T-helper 2 cell (primary cell): ENCODE measurements around the gene PSKH1.

Experiments used
- DNase-seq, 5 experiments: peaks; one replicate each; pipeline versions ENCODE4 v3.0.0 to v3.0.0-alpha.2; 2012 to 2022

Gene PSKH1

DNA sequence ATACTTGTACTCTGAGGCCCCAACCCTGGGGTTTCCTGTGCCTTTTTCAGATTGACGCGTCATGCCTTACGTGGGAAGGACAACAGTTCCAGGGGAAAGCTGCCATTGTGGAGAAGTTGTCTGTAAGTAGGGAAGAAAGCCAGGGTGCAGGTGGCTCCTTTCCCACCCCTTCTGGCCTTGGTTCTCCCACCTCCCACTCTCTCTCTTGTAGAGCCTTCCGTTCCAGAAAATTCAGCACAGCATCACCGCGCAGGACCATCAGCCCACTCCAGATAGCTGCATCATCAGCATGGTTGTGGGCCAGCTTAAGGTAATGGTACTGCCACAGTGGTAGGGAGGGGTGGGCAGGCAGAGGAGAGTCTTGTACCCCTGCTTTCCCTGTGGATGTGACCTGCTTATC, 24.8 kb upstream of the PSKH1 start:
- DNase-seq, result no peak

DNA sequence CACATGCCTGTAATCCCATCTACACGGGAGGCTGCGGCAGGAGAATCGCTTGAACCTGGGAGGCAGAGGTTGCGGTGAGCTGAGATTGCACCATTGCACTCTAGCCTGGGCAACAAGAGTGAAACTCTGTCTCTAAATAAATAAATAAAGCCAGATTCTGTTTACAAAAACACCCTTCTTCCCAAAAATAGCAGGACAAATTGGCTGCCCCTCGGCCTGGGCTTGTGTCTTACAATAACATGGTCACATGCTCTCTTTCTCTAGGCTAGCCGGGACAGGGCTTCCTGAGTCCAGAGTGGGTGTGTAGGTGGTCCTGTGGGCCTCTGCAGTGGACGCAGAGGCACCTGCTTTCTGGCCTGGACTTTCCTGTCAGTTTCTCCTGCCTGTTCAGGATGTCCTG, 23.4 kb upstream of the PSKH1 start:
- DNase-seq, result no peak

DNA sequence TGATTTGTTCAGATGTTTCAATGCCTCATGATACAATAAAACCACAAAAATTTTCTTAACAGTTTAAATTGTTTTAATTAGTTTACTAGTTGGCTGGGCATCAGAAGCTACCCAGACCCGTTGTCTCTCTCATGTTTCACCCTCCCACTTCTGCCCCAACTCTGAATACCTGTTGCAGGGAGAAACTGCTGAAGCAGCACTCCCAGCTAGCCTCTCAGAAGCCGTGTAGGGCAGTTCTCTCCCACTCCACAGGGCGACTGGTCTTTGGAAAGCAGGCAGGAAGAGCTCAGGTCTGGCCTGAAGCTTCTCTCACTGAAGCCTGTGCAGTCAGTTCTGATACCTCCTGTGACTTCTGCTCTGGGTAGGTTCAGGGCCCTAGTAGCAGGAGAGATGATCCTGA, 21.8 kb upstream of the PSKH1 start:
- no peak for DNase-seq

DNA sequence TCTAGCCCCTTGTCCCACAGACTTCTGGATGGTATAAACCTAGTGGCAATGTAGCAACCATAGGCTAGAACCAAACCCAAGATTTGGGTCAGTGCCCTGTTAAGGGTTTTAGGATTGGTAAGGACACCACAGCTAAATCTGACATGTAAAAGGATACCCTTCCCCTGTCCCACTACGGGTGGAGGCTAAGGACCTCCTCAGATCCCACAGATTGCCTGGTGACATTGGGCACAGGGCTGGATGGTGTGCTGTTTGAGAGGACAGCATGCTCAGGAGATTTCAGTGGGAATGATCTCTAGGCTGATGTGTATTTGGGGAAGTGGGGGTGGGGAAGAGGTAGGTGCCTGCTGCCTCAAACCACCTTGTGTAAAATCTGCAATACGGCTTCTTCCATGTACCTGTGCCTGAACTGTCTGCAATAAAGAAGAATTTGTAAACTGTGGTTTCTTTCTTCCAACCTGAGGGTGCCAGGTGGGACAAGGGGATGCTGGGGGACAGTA, 20.9 kb upstream of the PSKH1 start:
- no peak for DNase-seq

DNA sequence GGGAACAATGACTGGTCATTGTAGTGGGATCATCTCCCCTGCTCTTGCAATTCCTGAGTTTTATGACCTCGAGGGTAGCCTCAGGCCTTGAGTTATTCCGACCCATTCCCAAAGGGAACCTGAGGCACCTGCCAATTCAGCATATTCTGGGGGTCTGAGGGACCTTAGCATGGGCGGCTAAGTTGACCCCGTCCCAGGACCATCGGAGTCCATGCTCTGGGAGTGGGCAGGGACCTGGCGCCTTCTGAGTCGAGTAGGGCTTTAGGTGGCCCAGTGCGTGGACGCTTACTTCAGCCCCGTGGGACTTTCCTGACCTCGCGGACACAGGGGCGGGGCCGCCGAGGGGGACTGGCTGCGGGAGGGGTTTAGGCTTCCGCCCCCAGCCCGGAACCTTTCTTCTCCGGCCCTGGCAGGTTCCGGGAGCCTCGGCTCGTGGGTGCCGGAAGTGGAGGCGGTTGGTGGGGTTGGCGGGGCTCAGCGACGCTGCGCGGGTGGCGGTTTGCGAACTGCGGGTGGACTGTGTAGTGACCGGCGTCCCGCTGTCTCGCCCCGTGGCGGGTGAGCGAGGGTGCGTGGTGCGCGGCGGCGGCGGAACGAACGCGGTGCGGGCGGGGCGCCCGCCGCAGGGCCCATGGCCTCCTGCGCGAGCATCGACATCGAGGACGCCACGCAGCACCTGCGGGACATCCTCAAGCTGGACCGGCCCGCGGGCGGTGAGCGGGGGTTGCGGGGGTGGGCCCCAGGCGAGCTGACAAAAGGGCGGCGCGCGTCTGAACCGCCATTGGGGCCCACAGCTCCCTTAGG, 20.2 kb upstream of the PSKH1 start, which contains the start of gene EDC4:
Gene EDC4 (plus strand): TSS at position 422 of the 804 bp plus-strand sequence. CDS start 210 bp downstream, at position 632.
- peak; percentile 75 to 90 (median 78) for DNase-seq

DNA sequence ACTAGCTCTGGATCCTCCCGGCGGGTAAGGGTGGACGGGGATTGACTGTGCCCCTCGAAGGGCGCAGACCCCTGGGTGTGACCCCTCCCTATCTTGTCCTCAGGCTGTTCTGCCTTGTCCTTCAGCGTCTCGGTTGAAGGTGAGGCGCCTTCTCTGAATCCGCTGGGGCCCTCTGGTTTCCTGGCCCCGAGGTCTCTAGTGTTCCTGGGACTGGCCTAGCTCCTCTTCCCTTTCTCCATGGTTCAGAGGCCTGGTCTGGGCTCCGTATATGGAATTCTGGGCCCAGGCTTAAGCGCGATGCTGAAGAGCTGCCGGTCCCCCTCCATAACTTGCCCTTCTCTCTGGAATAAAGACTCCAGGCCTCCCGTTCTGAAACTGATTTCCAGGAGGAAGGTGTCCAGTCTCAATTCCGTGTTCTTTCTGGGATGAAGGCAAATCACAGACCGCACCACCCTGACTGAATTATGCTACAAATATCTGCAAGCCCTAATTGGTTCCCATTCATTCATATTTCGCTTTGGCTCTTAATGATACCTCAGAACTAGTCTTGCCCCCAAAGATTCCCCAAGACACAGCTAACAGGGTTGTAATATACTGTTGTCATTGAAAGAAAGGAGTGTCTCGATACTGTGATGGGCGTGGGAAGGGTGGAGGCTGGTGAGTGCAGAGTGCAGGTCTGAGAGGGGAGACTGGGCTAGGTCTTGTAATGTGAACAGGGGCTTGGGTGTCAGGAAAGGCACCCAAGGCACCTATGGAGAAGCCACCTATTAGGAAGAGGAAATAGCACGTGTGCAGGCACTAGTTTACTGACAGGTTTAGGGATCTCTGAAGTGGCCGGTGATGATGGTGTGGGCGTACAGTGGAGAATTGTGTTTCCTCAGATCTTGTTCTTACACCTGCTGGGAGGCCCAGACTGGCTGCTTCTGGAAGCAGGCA, 19.4 kb upstream of the PSKH1 start:
- DNase-seq, result no peak

DNA sequence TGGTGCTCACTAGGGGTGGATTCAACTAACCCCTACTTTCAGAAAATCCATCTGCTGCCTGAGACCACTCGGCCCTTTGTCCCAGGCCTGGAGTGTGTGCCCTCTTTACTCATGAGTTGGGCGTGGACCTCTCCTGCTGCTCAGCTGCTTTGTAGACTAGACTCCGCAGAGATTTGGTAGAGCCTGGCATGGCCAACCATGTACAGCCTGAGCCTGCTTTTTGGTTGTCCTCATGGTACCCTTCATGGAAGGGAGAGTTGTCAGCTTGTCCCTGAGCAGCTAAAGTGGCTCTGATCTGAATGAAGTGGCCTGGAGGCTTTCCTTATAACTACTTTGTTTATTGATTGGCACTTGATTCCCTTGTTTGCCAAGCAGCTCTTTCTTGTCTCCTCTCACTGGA, 18.7 kb upstream of the PSKH1 start:
- DNase-seq, result no peak

DNA sequence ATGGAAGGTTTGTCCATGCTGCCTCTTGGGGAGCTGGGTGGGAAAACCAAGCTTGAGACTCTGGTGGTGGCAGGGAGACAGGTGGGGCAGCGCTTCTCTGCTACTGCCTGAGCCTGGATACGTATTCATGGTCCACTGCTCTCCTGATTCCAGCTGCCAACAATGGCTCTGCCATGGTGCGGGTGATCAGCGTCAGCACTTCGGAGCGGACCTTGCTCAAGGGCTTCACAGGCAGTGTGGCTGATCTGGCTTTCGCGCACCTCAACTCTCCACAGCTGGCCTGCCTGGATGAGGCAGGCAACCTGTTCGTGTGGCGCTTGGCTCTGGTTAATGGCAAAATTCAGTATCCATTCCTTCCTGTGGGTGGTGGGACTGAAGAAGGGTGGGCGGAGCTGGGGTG, 16.0 kb upstream of the PSKH1 start:
- DNase-seq, result no peak

DNA sequence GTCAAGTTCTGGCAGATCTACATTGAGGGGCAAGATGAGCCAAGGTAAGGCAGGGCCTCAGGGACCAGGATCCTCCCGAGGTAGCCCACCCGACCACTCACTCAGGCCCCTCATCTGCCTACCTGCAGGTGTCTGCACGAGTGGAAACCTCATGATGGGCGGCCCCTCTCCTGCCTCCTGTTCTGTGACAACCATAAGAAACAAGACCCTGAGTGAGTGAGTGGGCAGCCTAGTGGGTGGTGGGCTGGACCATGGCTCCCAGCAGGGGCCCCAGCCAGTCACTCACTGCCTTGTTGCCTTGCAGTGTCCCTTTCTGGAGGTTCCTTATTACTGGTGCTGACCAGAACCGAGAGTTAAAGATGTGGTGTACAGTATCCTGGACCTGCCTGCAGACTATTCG, 14.8 kb upstream of the PSKH1 start:
- DNase-seq, result no peak

DNA sequence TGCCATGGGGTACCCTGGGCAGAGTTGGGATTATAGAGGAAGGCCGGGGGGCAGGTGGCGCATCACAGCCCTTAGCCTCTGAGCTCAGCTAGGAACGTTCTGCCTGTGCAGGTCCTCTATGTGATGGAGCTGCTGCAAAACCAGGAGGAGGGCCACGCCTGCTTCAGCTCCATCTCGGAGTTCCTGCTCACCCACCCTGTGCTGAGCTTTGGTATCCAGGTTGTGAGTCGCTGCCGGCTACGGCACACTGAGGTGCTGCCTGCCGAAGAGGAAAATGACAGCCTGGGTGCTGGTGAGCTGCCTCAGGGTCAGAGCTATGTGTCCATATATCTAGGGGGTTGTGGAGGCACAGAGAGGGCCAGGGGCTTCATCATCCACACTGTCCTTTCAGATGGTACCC, 14.2 kb upstream of the PSKH1 start:
- DNase-seq, result no peak

DNA sequence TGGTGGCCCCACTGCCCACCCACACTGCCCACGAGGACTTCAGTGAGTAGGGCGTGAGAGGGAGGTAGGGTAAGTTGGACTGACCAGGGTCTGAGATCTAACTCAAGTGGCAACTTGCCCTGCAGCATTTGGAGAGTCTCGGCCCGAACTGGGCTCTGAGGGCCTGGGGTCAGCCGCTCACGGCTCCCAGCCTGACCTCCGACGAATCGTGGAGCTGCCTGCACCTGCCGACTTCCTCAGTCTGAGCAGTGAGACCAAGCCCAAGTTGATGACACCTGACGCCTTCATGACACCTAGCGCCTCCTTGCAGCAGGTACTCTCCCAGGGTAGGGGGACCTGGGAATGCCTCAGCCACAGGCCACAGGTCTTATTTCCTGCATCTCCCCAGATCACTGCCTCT, 13.6 kb upstream of the PSKH1 start:
- DNase-seq, result no peak

DNA sequence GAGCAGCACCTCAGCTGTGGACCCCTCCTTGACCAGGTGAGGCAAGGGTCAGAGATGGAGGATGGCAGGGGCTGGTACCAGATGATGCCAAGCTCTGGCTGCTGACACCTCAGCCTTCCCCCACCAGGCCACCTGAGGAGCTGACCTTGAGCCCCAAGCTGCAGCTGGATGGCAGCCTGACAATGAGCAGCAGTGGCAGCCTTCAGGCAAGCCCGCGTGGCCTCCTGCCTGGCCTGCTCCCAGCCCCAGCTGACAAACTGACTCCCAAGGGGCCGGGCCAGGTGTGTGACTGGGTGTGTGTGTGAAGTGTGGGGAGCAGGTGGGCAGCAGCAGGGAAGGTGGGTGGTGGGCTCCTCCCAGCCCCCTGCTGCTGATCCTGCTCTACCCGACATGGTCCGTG, 13.1 kb upstream of the PSKH1 start:
- no peak for DNase-seq

DNA sequence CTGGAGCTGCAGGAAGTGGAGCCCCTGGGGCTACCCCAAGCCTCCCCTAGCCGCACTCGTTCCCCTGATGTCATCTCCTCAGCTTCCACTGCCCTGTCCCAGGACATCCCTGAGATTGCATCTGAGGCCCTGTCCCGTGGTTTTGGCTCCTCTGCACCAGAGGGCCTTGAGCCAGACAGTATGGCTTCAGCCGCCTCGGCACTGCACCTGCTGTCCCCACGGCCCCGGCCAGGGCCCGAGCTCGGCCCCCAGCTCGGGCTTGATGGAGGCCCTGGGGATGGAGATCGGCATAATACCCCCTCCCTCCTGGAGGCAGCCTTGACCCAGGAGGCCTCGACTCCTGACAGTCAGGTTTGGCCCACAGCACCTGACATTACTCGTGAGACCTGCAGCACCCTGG, 12.5 kb upstream of the PSKH1 start:
- DNase-seq, result no peak

DNA sequence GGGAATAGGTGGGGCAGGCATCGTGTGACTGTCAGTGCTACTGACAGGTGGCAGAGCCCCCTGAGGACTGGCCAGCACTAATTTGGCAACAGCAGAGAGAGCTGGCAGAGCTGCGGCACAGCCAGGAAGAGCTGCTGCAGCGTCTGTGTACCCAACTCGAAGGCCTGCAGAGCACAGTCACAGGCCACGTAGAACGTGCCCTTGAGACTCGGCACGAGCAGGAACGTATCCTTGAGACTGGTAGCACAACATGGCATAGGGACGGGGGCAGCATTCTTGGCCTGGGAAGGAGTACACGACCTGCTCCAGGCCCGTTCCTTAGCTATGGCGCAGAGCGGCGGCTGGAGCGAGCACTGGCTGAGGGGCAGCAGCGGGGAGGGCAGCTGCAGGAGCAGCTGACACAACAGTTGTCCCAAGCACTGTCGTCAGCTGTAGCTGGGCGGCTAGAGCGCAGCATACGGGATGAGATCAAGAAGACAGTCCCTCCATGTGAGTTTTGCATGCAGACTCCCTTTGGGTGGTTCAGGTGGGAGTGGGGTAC, 11.4 kb upstream of the PSKH1 start:
- DNase-seq, result no peak

DNA sequence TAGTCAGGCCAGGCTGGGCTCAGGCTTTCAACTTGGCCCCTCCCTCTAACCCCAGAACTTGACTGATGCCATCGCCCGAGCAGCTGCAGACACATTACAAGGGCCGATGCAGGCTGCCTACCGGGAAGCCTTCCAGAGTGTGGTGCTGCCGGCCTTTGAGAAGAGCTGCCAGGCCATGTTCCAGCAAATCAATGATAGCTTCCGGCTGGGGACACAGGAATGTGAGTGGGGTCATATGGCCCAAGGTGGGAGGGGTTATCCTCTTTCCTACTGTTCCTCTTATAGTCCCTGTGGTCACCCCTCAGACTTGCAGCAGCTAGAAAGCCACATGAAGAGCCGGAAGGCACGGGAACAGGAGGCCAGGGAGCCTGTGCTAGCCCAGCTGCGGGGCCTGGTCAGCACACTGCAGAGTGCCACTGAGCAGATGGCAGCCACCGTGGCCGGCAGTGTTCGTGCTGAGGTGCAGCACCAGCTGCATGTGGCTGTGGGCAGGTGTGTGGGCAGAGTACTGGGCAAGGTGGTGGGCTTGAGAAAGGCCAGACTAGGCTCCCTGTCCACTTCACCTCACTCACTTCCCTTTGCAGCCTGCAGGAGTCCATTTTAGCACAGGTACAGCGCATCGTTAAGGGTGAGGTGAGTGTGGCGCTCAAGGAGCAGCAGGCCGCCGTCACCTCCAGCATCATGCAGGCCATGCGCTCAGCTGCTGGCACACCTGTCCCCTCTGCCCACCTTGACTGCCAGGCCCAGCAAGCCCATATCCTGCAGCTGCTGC, 10.5 kb upstream of the PSKH1 start:
- DNase-seq, result no peak

DNA sequence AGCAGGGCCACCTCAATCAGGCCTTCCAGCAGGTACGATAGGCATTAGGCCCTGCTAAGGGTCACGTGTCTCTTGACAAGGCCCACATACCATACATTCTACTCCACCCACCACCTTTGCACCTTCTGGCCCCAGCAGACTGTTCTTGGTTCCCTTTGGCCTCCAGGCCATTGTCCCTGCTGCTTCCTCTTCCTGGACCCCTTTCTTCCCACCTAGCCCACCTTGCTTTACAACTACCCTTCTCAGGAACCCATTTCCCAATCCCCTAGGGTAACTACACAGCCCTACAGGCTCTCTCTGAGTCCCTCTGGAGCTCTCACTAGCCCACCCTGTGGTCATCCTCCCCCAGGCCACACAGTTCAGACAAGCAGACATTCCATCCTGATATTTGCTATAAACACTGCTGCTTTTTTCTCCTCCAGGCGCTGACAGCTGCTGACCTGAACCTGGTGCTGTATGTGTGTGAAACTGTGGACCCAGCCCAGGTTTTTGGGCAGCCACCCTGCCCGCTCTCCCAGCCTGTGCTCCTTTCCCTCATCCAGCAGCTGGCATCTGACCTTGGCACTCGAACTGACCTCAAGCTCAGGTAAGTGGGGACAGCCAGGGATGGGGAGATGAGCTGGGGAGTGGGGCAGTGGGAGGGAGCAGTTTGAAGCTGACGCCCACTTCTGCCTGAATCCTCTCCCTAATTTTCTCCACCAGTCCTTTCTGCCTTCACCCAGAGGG, 9.7 kb upstream of the PSKH1 start:
- DNase-seq, result no peak

DNA sequence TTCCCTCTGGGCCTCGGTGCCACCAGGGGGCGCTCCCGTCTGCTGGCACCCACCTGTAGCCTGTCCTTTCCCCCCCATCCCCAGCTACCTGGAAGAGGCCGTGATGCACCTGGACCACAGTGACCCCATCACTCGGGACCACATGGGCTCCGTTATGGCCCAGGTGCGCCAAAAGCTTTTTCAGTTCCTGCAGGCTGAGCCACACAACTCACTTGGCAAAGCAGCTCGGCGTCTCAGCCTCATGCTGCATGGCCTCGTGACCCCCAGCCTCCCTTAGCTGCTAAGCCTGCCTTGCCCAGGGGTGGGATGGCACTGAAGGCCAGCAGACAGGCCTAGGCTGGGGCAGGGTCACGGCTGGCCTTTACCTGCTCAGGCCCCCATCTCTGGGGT, 9.2 kb upstream of the PSKH1 start:
- peak; percentile 51 to 67 (median 57) for DNase-seq

DNA sequence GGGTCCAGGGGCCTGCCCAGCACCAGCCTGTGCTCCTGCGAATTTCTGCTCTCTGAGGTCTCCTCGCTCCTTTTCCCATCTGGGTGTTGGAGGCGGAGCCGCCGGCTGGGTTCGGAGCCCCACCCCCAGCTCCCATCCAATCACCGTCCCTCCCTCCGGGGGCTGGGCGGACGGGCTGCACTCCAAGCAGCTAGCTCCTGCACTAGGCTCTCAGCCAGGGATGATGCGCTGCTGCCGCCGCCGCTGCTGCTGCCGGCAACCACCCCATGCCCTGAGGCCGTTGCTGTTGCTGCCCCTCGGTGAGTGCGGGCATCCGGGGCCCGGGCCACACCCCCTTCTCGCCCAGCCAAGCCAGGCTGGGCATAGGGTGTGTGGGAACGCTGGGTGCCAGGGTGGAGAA, 8.4 kb upstream of the PSKH1 start, which contains the start of gene NRN1L:
Gene NRN1L (plus strand): TSS at position 202 of the 400 bp plus-strand sequence. CDS start 19 bp downstream, at position 221.
- no peak for DNase-seq

DNA sequence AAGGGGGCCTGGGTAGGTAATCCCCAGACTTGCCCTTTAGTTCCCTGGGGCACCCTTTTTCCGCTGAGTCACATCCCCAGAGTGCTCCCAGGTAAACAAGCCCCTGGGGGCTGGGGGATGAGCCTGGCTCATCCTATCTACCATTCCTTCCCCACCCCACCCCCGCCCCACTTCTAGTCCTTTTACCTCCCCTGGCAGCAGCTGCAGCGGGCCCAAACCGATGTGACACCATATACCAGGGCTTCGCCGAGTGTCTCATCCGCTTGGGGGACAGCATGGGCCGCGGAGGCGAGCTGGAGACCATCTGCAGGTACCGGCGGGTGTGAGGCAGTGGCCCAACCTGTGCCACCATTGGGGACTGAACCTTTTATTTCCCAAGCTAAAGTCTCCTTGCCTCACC, 7.5 kb upstream of the PSKH1 start:
- DNase-seq, result no peak

DNA sequence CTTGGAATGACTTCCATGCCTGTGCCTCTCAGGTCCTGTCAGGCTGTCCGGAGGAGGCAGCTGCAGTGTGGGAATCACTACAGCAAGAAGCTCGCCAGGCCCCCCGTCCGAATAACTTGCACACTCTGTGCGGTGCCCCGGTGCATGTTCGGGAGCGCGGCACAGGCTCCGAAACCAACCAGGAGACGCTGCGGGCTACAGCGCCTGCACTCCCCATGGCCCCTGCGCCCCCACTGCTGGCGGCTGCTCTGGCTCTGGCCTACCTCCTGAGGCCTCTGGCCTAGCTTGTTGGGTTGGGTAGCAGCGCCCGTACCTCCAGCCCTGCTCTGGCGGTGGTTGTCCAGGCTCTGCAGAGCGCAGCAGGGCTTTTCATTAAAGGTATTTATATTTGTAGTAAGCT, 7.1 kb upstream of the PSKH1 start:
- no peak for DNase-seq

DNA sequence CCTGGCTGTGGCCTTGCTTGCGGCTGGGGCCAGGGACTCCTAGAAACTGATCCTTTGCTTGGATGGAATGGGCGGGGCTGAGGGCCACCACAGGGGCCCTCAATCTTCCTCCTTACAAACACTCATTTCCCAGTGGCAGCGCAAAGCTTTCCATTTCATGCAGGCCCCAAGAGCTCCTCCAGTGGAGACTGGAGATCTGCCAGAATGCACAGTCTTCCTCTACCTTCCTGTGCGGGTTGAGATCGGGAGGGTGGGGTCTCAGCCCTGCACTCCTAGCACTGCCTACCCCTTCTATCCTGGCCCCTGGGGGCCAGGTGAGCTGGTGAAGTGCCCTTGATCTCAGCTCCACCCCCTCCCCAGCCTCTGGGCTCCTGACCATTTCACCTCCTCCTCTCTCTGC, 6.7 kb upstream of the PSKH1 start:
- DNase-seq, result no peak

DNA sequence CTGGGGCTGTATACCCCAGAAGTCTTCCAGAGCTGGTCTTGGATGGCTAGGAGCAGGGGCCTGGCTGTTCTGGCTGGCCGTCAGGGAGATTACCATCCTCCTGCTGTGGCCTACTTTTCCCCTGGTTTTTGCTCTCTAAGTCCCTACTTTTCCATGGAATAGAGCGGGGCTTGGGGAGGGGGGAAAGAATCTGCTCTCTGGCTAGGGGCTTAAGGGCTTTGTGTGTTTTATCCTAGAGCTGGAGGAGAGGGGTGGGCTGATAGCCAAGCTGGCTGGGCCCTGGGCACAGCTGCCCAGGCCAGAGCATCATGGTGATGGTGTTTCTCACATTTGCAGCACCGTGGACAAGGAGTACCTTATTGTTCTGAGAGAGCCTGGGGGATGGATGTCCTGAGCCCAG, 4.7 kb upstream of the PSKH1 start:
- no peak for DNase-seq
